AG10803 (cell line): ENCODE measurements around the gene CTSK.
"Not testable (repeated sequence)": the region's sequence is repeated elsewhere in the genome, so short reads cannot be mapped to it uniquely, and the experiment has no call there.

Experiments
- DNase-seq: peaks from one replicate; pipeline ENCODE4 v3.0.0; 2010; ENCODE audit warnings: low read depth
- H3K4me3 ChIP-seq: 2 replicates; pipeline ENCODE4 v1.5.1; 2011; ENCODE audit warnings: mild to moderate bottlenecking, low read length, control low read depth
- TF ChIP-seq, protein P1 (sequence below): conservative IDR thresholded peaks from 2 replicates; pipeline ENCODE4 v1.5.1; 2011; ENCODE audit warnings: mild to moderate bottlenecking, low read length, control low read depth, inconsistent platforms

Gene CTSK

DNA sequence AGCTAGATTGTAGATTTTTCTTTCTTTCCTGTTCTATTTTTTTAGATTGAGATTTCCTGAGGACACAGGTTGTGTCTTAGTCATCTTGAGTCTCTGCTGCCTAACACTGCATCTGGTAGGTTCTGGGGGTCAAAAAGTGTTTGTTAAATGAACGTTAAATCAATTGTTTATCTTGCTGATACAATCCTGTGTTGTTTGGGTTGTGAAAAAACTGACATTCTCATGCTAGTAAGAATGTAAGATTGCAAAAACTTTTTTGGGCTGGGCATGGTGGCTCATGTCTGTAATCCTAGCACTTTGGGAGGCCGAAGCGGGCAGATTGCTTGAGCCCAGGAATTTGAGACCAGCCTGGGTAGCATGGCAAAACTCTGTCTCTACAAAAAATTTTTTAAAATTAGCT, 3.4 kb downstream of the CTSK start:
- DNase-seq = no peak
- TF ChIP-seq, protein P1, sequence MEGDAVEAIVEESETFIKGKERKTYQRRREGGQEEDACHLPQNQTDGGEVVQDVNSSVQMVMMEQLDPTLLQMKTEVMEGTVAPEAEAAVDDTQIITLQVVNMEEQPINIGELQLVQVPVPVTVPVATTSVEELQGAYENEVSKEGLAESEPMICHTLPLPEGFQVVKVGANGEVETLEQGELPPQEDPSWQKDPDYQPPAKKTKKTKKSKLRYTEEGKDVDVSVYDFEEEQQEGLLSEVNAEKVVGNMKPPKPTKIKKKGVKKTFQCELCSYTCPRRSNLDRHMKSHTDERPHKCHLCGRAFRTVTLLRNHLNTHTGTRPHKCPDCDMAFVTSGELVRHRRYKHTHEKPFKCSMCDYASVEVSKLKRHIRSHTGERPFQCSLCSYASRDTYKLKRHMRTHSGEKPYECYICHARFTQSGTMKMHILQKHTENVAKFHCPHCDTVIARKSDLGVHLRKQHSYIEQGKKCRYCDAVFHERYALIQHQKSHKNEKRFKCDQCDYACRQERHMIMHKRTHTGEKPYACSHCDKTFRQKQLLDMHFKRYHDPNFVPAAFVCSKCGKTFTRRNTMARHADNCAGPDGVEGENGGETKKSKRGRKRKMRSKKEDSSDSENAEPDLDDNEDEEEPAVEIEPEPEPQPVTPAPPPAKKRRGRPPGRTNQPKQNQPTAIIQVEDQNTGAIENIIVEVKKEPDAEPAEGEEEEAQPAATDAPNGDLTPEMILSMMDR = no peak

DNA sequence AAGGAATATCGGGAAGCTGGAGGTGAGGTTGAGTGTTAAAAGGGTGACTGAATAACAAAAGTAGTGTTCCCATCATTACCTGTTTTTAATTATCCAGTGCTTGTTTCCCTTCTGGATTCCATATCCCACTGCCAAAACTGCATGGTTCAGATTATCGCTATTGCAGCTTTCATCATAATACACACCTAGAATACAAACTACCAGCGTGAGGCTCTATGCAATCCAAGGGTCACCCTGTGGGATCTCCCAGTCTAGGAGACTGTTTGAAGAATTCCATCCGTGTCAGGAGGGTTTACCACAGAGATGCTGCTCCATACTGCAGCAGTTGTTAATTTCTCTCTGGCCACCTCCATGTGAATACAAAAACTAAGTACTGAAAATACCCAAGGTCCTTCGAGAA, 9.0 kb downstream of the CTSK start:
- peak; percentile 23 for DNase-seq
- TF ChIP-seq, protein P1 = no peak
- no peak overlapping the region for H3K4me3 ChIP-seq

More for the DNA sequence above, 3.4 kb downstream of the CTSK start:
- no peak overlapping the region for H3K4me3 ChIP-seq

DNA sequence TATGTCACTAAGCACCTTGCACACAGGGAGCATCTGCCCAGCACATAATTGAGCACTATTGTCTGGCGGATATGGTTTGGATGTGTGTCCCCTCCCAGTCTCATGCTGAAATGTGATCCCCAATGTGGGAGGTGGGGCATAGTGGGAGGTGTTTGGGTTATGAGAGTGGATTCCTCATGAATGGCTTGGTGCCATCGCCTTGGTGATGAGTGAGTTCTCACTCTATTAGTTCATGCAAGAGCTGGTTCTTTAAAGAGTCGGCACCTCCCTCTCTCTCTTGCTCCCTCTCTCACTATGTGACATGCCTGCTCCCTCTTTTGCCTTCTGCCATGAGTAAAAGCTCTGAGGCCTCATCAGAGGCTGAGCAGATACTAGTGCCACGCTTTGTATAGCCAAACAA, 9.5 kb downstream of the CTSK start:
- DNase-seq = peak; percentile 71
- no peak overlapping the region for H3K4me3 ChIP-seq
- TF ChIP-seq, protein P1 = no peak

DNA sequence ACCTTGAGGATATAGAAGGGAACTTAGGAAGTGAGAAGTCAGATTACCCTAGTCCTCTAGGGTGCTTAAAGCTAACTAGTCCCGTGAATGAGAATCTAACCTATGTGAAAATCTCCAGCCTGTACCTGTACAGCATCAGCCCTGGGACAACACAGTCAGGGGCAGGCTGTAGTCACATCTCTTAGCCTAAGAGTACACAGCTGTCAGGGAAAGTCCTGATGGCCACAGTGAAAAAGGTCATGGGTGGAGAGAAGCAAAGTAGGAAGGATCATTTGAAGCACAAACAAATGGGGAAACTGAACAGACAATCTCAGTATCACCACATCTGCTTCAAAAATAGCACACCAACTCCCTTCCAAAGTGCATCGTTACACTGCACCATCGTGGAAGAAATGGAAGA, 11.7 kb downstream of the CTSK start:
- DNase-seq = no peak
- no peak overlapping the region for H3K4me3 ChIP-seq
- TF ChIP-seq, protein P1 = no peak

DNA sequence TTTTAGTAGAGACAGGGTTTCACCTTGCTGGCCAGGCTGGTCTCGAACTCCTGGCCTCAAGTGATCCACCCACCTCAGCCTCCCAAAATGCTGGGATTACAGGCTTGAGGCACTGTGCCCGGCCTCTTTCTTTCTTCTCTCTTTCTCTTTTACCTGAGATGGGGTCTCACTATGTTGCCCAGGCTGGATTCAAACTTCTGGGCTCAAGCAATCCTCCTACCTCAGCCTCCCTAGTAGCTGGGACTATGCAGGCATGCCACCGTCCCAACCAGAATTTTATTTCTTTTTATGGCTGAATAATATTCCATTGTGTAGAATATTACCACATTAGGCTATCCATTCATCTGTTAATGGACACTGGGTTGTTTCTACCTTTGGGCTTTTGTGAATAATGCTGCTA, 14.3 kb downstream of the CTSK start:
- not testable (repeated sequence) for H3K4me3 ChIP-seq, DNase-seq

DNA sequence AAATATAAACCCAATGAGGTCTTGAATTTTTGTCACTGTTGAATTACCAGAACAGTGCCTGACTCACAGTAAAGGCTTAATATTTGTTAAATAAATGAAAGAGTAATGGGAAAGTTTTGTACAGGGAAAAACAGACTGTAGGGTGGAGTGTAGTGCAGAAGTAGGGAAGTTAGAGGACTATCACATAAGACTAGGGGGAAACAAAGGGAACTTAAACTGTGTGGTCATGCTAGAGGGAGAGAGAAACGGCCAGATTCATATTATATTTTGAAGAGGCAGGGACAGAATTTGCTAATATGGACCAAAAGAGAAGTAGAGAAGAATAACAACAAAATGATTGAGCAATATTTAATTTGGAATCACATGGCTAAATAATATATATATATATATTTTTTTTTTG, 14.8 kb downstream of the CTSK start:
- no peak for DNase-seq
- TF ChIP-seq, protein P1 = no peak

DNA sequence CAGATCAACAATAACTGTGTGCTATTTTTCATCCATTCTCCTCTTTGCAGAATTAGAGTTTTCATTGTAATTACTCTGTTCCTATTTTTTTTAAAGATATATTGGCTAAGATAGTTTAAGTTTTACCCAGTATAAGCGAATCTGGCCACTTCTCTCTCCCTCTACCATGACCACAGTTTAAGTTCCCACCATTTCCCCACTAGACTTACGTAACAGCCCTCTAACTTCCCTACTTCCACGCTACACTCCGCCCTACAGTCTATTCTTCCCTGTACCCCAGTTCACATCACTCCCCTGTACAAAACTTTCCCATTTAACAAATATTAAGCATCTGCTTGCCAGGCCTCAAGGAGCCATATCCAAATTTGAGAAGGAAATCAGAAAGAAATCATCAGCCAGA, 16.5 kb downstream of the CTSK start:
- H3K4me3 ChIP-seq = no peak overlapping the region
- no peak for DNase-seq
- TF ChIP-seq, protein P1 = no peak

More for the DNA sequence above, 14.8 kb downstream of the CTSK start:
- H3K4me3 ChIP-seq = no peak overlapping the region

DNA sequence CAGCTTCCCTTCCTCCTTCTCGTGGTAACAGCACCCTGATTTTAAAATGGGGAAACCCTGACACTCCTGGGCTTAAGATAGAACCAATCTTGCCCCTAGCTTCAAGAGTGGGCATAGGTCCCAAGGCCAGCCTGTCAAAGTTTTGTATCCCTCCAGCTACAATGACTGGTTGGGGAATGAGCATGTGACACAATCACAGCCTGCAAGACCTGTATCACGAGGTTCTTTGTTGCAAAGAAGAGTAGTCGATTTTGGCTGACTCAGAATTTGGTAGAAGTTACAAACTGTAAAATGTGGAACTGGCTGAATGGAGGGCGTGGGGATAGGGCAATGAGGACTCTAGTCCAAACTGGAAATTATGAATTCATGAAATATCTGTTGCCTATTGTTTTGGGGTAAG, 18.7 kb downstream of the CTSK start:
- TF ChIP-seq, protein P1 = no peak
- no peak for DNase-seq
- H3K4me3 ChIP-seq = no peak overlapping the region
